ENCODE results near the gene BEX4. TPM values are rescaled to one million over a fixed set of nuclear protein-coding genes. Genes with fewer than 3 reads are reported as not detected.

BEX4 gene
- total and polyA plus RNA-seq, 10 of the 15 experiments (the other 5 are each of a cell fraction or from before 2014, with no cell fraction given), result 0.76 to 3.3 (median 2.2) TPM

- Histone ChIP-seq H3K79me2 (ENCODE audit: control insufficient read depth, insufficient read depth, low read length) (no peaks in the 10 kb centered on the region), H3K4me3 (no peak overlapping the region), H2AFZ (ENCODE audit: control insufficient read depth, low read depth, low read length) (no peak overlapping the region), H3K27me3 (replicated peaks in 1 of 2; ENCODE audit: control insufficient read depth in 2 of 2, insufficient read depth in 2 of 2, low read length in 1 of 2) (no peaks in the 10 kb centered on the region; a peak in 1 of 4 replicates), H3K4me1 (ENCODE audit: control insufficient read depth, insufficient read depth, low read length) (no peaks in the 10 kb centered on the region), H3K4me2 (ENCODE audit: control insufficient read depth, insufficient read depth) (no peak overlapping the region), H4K20me1 (ENCODE audit: control insufficient read depth, insufficient read depth) (no peaks in the 10 kb centered on the region), H3K36me3 (ENCODE audit: control insufficient read depth in 2 of 2, insufficient read depth in 2 of 2, low read length in 1 of 2) (no peaks in the 10 kb centered on the region), H3K27ac (ENCODE audit: control insufficient read depth, insufficient read depth) (no peak overlapping the region), H3K9me3 (replicated peaks; ENCODE audit: control insufficient read depth, insufficient read depth, low read length) (no peaks in the 10 kb centered on the region), H3K9ac (ENCODE audit: control insufficient read depth, insufficient read depth, low read length) (no peak overlapping the region)
- intact Hi-C loops (cut with micrococcal nuclease; ENCODE audit: unreplicated experiment), result no loop called here
- no peak for TF ChIP-seq CREM (IDR thresholded peaks at IDR 0.05; ENCODE audit: low read depth)
- no peak for TF ChIP-seq ZBED1 (IDR thresholded peaks at IDR 0.05; ENCODE audit: borderline replicate concordance)
- ChIA-PET RAD21 (ENCODE audit: unreplicated experiment) (interaction anchor here (1.8 kb wide), 1 partner anchor 243 kb away, joined by 6 read pairs; no protein-coding TSS in a partner anchor), SMC1A (ENCODE audit: uncharacterized antibody, unreplicated experiment) (interaction anchor here (1.6 to 1.8 kb wide), 2 partner anchors 226 to 231 kb away, joined by 4 to 15 read pairs; no protein-coding TSS in a partner anchor), POLR2A (no interaction called here), CTCF (interaction anchor here (1.1 to 4.1 kb wide), 4 partner anchors 19 to 245 kb away, joined by 3 to 27 read pairs (median 10); no protein-coding TSS in a partner anchor)
- DNase-seq (ENCODE audit: low read depth, low spot score), result no peak
- no peak for ATAC-seq
- no TSS peak for BruUV-seq (replicated peaks)
- in situ Hi-C loops (cut with MboI), result loop anchor here (10.0 to 25.0 kb wide), 2 partner anchors 233 to 1040 kb away; partner anchors contain the start of genes TCEAL2 and TCEAL6
- FAIRE-seq, result no peak
Measured at GRCh38 chrX:103177556-103177955, 37.4 kb upstream of the BEX4 start.

GRCh38 chrX:103183912-103184311 is 31.0 kb upstream of the BEX4 start:
- ChIA-PET CTCF (no interaction called here), RAD21 (ENCODE audit: unreplicated experiment) (no interaction called here), SMC1A (ENCODE audit: uncharacterized antibody, unreplicated experiment) (no interaction called here), POLR2A (no interaction called here)
- Histone ChIP-seq H3K4me1 (ENCODE audit: control insufficient read depth, insufficient read depth, low read length) (no peaks in the 10 kb centered on the region), H3K79me2 (ENCODE audit: control insufficient read depth, insufficient read depth, low read length) (no peaks in the 10 kb centered on the region), H2AFZ (ENCODE audit: control insufficient read depth, low read depth, low read length) (no peak overlapping the region), H3K9me3 (replicated peaks; ENCODE audit: control insufficient read depth, insufficient read depth, low read length) (no peaks in the 10 kb centered on the region), H3K36me3 (ENCODE audit: control insufficient read depth in 2 of 2, insufficient read depth in 2 of 2, low read length in 1 of 2) (no peaks in the 10 kb centered on the region), H3K27ac (ENCODE audit: control insufficient read depth, insufficient read depth) (no peak overlapping the region), H3K4me2 (ENCODE audit: control insufficient read depth, insufficient read depth) (no peak overlapping the region), H3K4me3 (no peak overlapping the region), H3K27me3 (replicated peaks in 1 of 2; ENCODE audit: control insufficient read depth in 2 of 2, insufficient read depth in 2 of 2, low read length in 1 of 2) (no peaks in the 10 kb centered on the region; a peak in 2 of 4 replicates), H3K9ac (ENCODE audit: control insufficient read depth, insufficient read depth, low read length) (no peak overlapping the region), H4K20me1 (ENCODE audit: control insufficient read depth, insufficient read depth) (no peaks in the 10 kb centered on the region)
- no peak for FAIRE-seq
- BruUV-seq (replicated peaks), result no TSS peak
- WGBS (ENCODE audit: insufficient coverage, insufficient replicate concordance, low lambda C conversion rate, missing lambda C conversion rate), result 50% methylated on average over 9 of the region's 9 CpGs
- intact Hi-C loops (cut with micrococcal nuclease; ENCODE audit: unreplicated experiment), result no loop called here
- no peak for ATAC-seq
- DNase-seq (ENCODE audit: low read depth, low spot score), result no peak
- in situ Hi-C loops (cut with MboI), result loop anchor here (25.0 kb wide), 1 partner anchor 1047 kb away; the partner anchor contains the start of genes TCEAL2 and TCEAL6
- TF ChIP-seq NFIC (IDR thresholded peaks at IDR 0.05; ENCODE audit: low read depth, low read length) (no peak), SREBF1 (IDR thresholded peaks at IDR 0.05; ENCODE audit: low read length) (no peak), NFYA (IDR thresholded peaks at IDR 0.05; ENCODE audit: borderline replicate concordance, low read depth, low read length) (no peak), RBBP5 (conservative IDR thresholded peaks at IDR 0.05) (no peak), MYC (IDR thresholded peaks at IDR 0.05; ENCODE audit: insufficient read depth, insufficient read length, insufficient replicate concordance, low read length, severe bottlenecking) (no peak), ATF3 (IDR thresholded peaks at IDR 0.05; ENCODE audit: borderline replicate concordance, extremely low read depth, low read depth, low read length) (no peak), CREB1 (IDR thresholded peaks at IDR 0.05; ENCODE audit: low read depth) (no peak), KDM1A (IDR thresholded peaks at IDR 0.05; ENCODE audit: borderline replicate concordance) (no peak), ZNF622 (IDR thresholded peaks at IDR 0.05) (no peak), NR2C1 (IDR thresholded peaks at IDR 0.05) (no peak), PRDM15 (CRISPR knock-in tag; IDR thresholded peaks at IDR 0.05) (no peak), TCF12 (IDR thresholded peaks at IDR 0.05; ENCODE audit: low read depth, low read length) (no peak), SP1 (IDR thresholded peaks at IDR 0.05; ENCODE audit: low read depth, low read length) (no peak)

Measured in GM12878 (cell line).